Nephron progenitor cell (in vitro differentiated cells): Measurements from ENCODE around the gene RBM17.
A peak's percentile ranks its signal among the peaks of the same experiment; 100 is the strongest.

Experiments used
- DNase-seq: peaks from one replicate; pipeline ENCODE4 v3.0.0; 2021
- H3K27ac Mint-ChIP-seq: 2 replicates; pipeline ENCODE4 v1.8.0; 2021; ENCODE audit warnings: mild to moderate bottlenecking, moderate library complexity, mixed read lengths
- H3K27me3 Mint-ChIP-seq: 2 replicates; pipeline ENCODE4 v1.8.0; 2021; ENCODE audit warnings: mild to moderate bottlenecking, low read depth, mixed read lengths; ENCODE audit not compliant: poor library complexity
- H3K36me3 Mint-ChIP-seq: 2 replicates; pipeline ENCODE4 v1.8.0; 2021; ENCODE audit warnings: low read depth, mixed read lengths
- H3K4me1 Mint-ChIP-seq: 2 replicates; pipeline ENCODE4 v1.8.0; 2021; ENCODE audit warnings: mixed read lengths
- H3K4me3 Mint-ChIP-seq: 2 replicates; pipeline ENCODE4 v1.8.0; 2021; ENCODE audit warnings: mild to moderate bottlenecking, moderate library complexity, mixed read lengths
- H3K9me3 Mint-ChIP-seq: 2 replicates; pipeline ENCODE4 v1.8.0; 2021; ENCODE audit warnings: mild to moderate bottlenecking, moderate library complexity, mixed read lengths
- CTCF ChIP-seq: fragments of 200-600 bp; sonication (generic); IDR thresholded peaks from 2 replicates; pipeline ENCODE4 v1.5.0; 2021; ENCODE audit warnings: antibody characterized with exemption

The RBM17 gene

GRCh38 chr10:6148908-6149307 is 60.1 kb downstream of the RBM17 start:
- peaks cover 46% of the 10 kb centered on the region for H3K4me1 Mint-ChIP-seq
- peaks cover 40% of the 10 kb centered on the region for H3K36me3 Mint-ChIP-seq
- DNase-seq: no peak
- H3K9me3 Mint-ChIP-seq: peaks cover 8% of the 10 kb centered on the region
- no peak overlapping the region for H3K27ac Mint-ChIP-seq
- TF ChIP-seq CTCF: no peak
- no peak overlapping the region for H3K4me3 Mint-ChIP-seq
- H3K27me3 Mint-ChIP-seq: peaks cover 2% of the 10 kb centered on the region

- peaks cover 26% of the 10 kb centered on the region for H3K9me3 Mint-ChIP-seq
- peaks cover 33% of the 10 kb centered on the region for H3K4me1 Mint-ChIP-seq
- TF ChIP-seq CTCF: peak; percentile 48
- H3K36me3 Mint-ChIP-seq: peaks cover 49% of the 10 kb centered on the region
- H3K27ac Mint-ChIP-seq: peak overlapping the region; percentile 53
- DNase-seq: peak; percentile 56
- H3K27me3 Mint-ChIP-seq: peaks cover 2% of the 10 kb centered on the region
- H3K4me3 Mint-ChIP-seq: peak overlapping the region; percentile 26
Observed at GRCh38 chr10:6151087-6151977, 62.5 kb downstream of the RBM17 start.

- H3K4me1 Mint-ChIP-seq: peaks cover 14% of the 10 kb centered on the region
- TF ChIP-seq CTCF: no peak
Observed at GRCh38 chr10:6153845-6154244, 65.0 kb downstream of the RBM17 start.

GRCh38 chr10:6154566-6154965 is 65.7 kb downstream of the RBM17 start:
- H3K36me3 Mint-ChIP-seq: peaks cover 35% of the 10 kb centered on the region
- H3K9me3 Mint-ChIP-seq: peaks cover 26% of the 10 kb centered on the region
- no peak for DNase-seq
- TF ChIP-seq CTCF: no peak
- H3K4me1 Mint-ChIP-seq: peaks cover 12% of the 10 kb centered on the region
- H3K4me3 Mint-ChIP-seq: no peak overlapping the region
- no peaks in the 10 kb centered on the region for H3K27me3 Mint-ChIP-seq
- no peak overlapping the region for H3K27ac Mint-ChIP-seq

More at GRCh38 chr10:6153845-6154244, 65.0 kb downstream of the RBM17 start:
- no peaks in the 10 kb centered on the region for H3K27me3 Mint-ChIP-seq
- DNase-seq: no peak
- peaks cover 38% of the 10 kb centered on the region for H3K36me3 Mint-ChIP-seq
- no peak overlapping the region for H3K27ac Mint-ChIP-seq
- no peak overlapping the region for H3K4me3 Mint-ChIP-seq
- peaks cover 26% of the 10 kb centered on the region for H3K9me3 Mint-ChIP-seq

- Mint-ChIP-seq H3K9me3 (peaks cover 24% of the 10 kb centered on the region), H3K36me3 (peaks cover 18% of the 10 kb centered on the region), H3K4me1 (peaks cover 7% of the 10 kb centered on the region), H3K27me3 (no peaks in the 10 kb centered on the region), H3K27ac (no peak overlapping the region), H3K4me3 (no peak overlapping the region)
- no peak for DNase-seq
- no peak for TF ChIP-seq CTCF
Observed at GRCh38 chr10:6158276-6158675, 69.4 kb downstream of the RBM17 start.

GRCh38 chr10:6161921-6162320 is 73.1 kb downstream of the RBM17 start:
- Mint-ChIP-seq H3K27me3 (no peaks in the 10 kb centered on the region), H3K9me3 (no peaks in the 10 kb centered on the region), H3K4me3 (no peak overlapping the region), H3K27ac (no peak overlapping the region), H3K4me1 (peaks cover 30% of the 10 kb centered on the region), H3K36me3 (peaks cover 19% of the 10 kb centered on the region)
- TF ChIP-seq CTCF: no peak
- no peak for DNase-seq
